ENCODE data around the gene TXNRD3. TPM values are rescaled to one million over a fixed set of nuclear protein-coding genes. Genes with fewer than 3 reads are reported as not detected.
"Not testable (repeated sequence)": the region's sequence is repeated elsewhere in the genome, so short reads cannot be mapped to it uniquely, and the experiment has no call there.

The TXNRD3 gene
- total and polyA plus RNA-seq, 2 experiments from 2014 or later: 10.4 to 13.1 TPM

GRCh38 chr3:126638790-126639189 lies 16.1 kb downstream of the TXNRD3 start:
- Histone ChIP-seq H4K20me1 (ENCODE audit: insufficient read depth, poor library complexity, severe bottlenecking) (no peaks in the 10 kb centered on the region), H3K27ac (no peak overlapping the region), H2AFZ (no peak overlapping the region), H3K79me2 (no peaks in the 10 kb centered on the region), H3K36me3 (replicated peaks; ENCODE audit: insufficient read depth, low read depth) (no peaks in the 10 kb centered on the region), H3K9me3 (ENCODE audit: low read depth) (no peaks in the 10 kb centered on the region), H3K27me3 (no peaks in the 10 kb centered on the region), H3K4me2 (no peak overlapping the region), H3K9me2 (replicated peaks; ENCODE audit: insufficient read depth) (no peaks in the 10 kb centered on the region), H3K4me1 (ENCODE audit: insufficient read depth) (no peaks in the 10 kb centered on the region), H3K4me3 (no peak overlapping the region)
- no peak for TF ChIP-seq EZH2phosphoT487 (IDR thresholded peaks at IDR 0.05; ENCODE audit: low read depth, severe bottlenecking, unreplicated experiment)
- TF ChIP-seq CTCF (IDR thresholded peaks at IDR 0.05; ENCODE audit: poor library complexity): no peak
- no peak for TF ChIP-seq EZH2 (IDR thresholded peaks at IDR 0.05; ENCODE audit: borderline replicate concordance)
- WGBS (ENCODE audit: low lambda C conversion rate, missing lambda C conversion rate): 87% methylated on average over 1 of the region's 1 CpG
- DNase-seq (ENCODE audit: low spot score): no peak

GRCh38 chr3:126636436-126636835 lies 18.5 kb downstream of the TXNRD3 start:
- no peak overlapping the region for H3K4me3 ChIP-seq
- TF ChIP-seq CTCF (IDR thresholded peaks at IDR 0.05; ENCODE audit: poor library complexity): no peak
- no peak for TF ChIP-seq EZH2phosphoT487 (IDR thresholded peaks at IDR 0.05; ENCODE audit: low read depth, severe bottlenecking, unreplicated experiment)
- TF ChIP-seq EZH2 (IDR thresholded peaks at IDR 0.05; ENCODE audit: borderline replicate concordance): no peak
- H2AFZ ChIP-seq: no peak overlapping the region
- no peak overlapping the region for H3K4me2 ChIP-seq
- H4K20me1 ChIP-seq (ENCODE audit: insufficient read depth, poor library complexity, severe bottlenecking): no peaks in the 10 kb centered on the region
- H3K9me2 ChIP-seq (replicated peaks; ENCODE audit: insufficient read depth): no peaks in the 10 kb centered on the region
- no peak overlapping the region for H3K27ac ChIP-seq
- H3K79me2 ChIP-seq: no peaks in the 10 kb centered on the region
- no peaks in the 10 kb centered on the region for H3K27me3 ChIP-seq
- WGBS (ENCODE audit: low lambda C conversion rate, missing lambda C conversion rate): 92% methylated on average over 2 of the region's 2 CpGs
- no peaks in the 10 kb centered on the region for H3K36me3 ChIP-seq (replicated peaks; ENCODE audit: insufficient read depth, low read depth)
- DNase-seq (ENCODE audit: low spot score): no peak
- H3K4me1 ChIP-seq (ENCODE audit: insufficient read depth): no peaks in the 10 kb centered on the region
- H3K9me3 ChIP-seq (ENCODE audit: low read depth): no peaks in the 10 kb centered on the region

GRCh38 chr3:126634803-126635202 lies 20.1 kb downstream of the TXNRD3 start:
- H3K4me2 ChIP-seq: no peak overlapping the region
- no peaks in the 10 kb centered on the region for H3K9me3 ChIP-seq (ENCODE audit: low read depth)
- no peaks in the 10 kb centered on the region for H3K9me2 ChIP-seq (replicated peaks; ENCODE audit: insufficient read depth)
- no peaks in the 10 kb centered on the region for H3K36me3 ChIP-seq (replicated peaks; ENCODE audit: insufficient read depth, low read depth)
- H3K4me3 ChIP-seq: no peak overlapping the region
- no peaks in the 10 kb centered on the region for H4K20me1 ChIP-seq (ENCODE audit: insufficient read depth, poor library complexity, severe bottlenecking)
- WGBS (ENCODE audit: low lambda C conversion rate, missing lambda C conversion rate): 96% methylated on average over 5 of the region's 5 CpGs
- H2AFZ ChIP-seq: no peak overlapping the region
- no peak for TF ChIP-seq CTCF (IDR thresholded peaks at IDR 0.05; ENCODE audit: poor library complexity)
- no peak for TF ChIP-seq EZH2 (IDR thresholded peaks at IDR 0.05; ENCODE audit: borderline replicate concordance)
- TF ChIP-seq EZH2phosphoT487 (IDR thresholded peaks at IDR 0.05; ENCODE audit: low read depth, severe bottlenecking, unreplicated experiment): no peak
- H3K4me1 ChIP-seq (ENCODE audit: insufficient read depth): no peaks in the 10 kb centered on the region
- no peak for DNase-seq (ENCODE audit: low spot score)
- H3K27ac ChIP-seq: no peak overlapping the region
- no peaks in the 10 kb centered on the region for H3K79me2 ChIP-seq
- H3K27me3 ChIP-seq: no peaks in the 10 kb centered on the region

- Histone ChIP-seq H3K4me1 (ENCODE audit: insufficient read depth) (no peaks in the 10 kb centered on the region), H3K36me3 (replicated peaks; ENCODE audit: insufficient read depth, low read depth) (no peaks in the 10 kb centered on the region), H3K9me3 (ENCODE audit: low read depth) (no peaks in the 10 kb centered on the region), H3K9me2 (replicated peaks; ENCODE audit: insufficient read depth) (no peaks in the 10 kb centered on the region), H3K27ac (no peak overlapping the region), H3K27me3 (no peaks in the 10 kb centered on the region), H3K4me2 (no peak overlapping the region), H2AFZ (no peak overlapping the region), H4K20me1 (ENCODE audit: insufficient read depth, poor library complexity, severe bottlenecking) (no peaks in the 10 kb centered on the region), H3K4me3 (no peak overlapping the region), H3K79me2 (no peaks in the 10 kb centered on the region)
- 64% methylated on average over 2 of the region's 2 CpGs for WGBS (ENCODE audit: low lambda C conversion rate, missing lambda C conversion rate)
- no peak for DNase-seq (ENCODE audit: low spot score)
- TF ChIP-seq EZH2 (IDR thresholded peaks at IDR 0.05; ENCODE audit: borderline replicate concordance) (no peak), EZH2phosphoT487 (IDR thresholded peaks at IDR 0.05; ENCODE audit: low read depth, severe bottlenecking, unreplicated experiment) (no peak), CTCF (IDR thresholded peaks at IDR 0.05; ENCODE audit: poor library complexity) (no peak)
Measured at GRCh38 chr3:126630020-126630419, 24.9 kb downstream of the TXNRD3 start.

GRCh38 chr3:126625735-126626134 lies 29.2 kb downstream of the TXNRD3 start:
- H3K4me2 ChIP-seq; H3K79me2 ChIP-seq; DNase-seq (ENCODE audit: low spot score); H2AFZ ChIP-seq; H3K4me3 ChIP-seq; H3K9me2 ChIP-seq (replicated peaks; ENCODE audit: insufficient read depth); H3K4me1 ChIP-seq (ENCODE audit: insufficient read depth); H3K27me3 ChIP-seq; H4K20me1 ChIP-seq (ENCODE audit: insufficient read depth, poor library complexity, severe bottlenecking); H3K27ac ChIP-seq; H3K36me3 ChIP-seq (replicated peaks; ENCODE audit: insufficient read depth, low read depth); H3K9me3 ChIP-seq (ENCODE audit: low read depth): not testable (repeated sequence)
- WGBS (ENCODE audit: low lambda C conversion rate, missing lambda C conversion rate): 98% methylated on average over 3 of the region's 3 CpGs

All from hepatocyte (in vitro differentiated cells).